GM06990 (cell line): ENCODE measurements around the gene CEP152.

Experiments used
- DNase-seq: peaks from one replicate; pipeline ENCODE4 v3.0.0-alpha.2; 2011; ENCODE audit not compliant: insufficient read length; ENCODE audit errors: extremely low read depth
- H3K27me3 ChIP-seq: replicated peaks from 2 replicates; pipeline ENCODE4 v1.6.0; 2011; ENCODE audit warnings: low read length; ENCODE audit not compliant: control insufficient read depth, insufficient read depth
- H3K36me3 ChIP-seq: 2 replicates; pipeline ENCODE4 v1.5.1; 2011; ENCODE audit warnings: low read length; ENCODE audit not compliant: control insufficient read depth, insufficient read depth
- H3K4me3 ChIP-seq: replicated peaks from 2 replicates; pipeline ENCODE4 v1.5.1; 2011; ENCODE audit warnings: low read depth, mild to moderate bottlenecking, control low read depth, low read length
- CTCF ChIP-seq: IDR thresholded peaks from 2 replicates; pipeline ENCODE4 v1.5.1; 2011; ENCODE audit warnings: low read length, control low read depth, mild to moderate bottlenecking, inconsistent platforms; ENCODE audit not compliant: insufficient read depth, poor library complexity, severe bottlenecking

Gene CEP152

GRCh38 chr15:48775546-48775945 lies 35.3 kb downstream of the CEP152 start:
- Histone ChIP-seq H3K27me3 (no peaks in the 10 kb centered on the region), H3K36me3 (no peaks in the 10 kb centered on the region), H3K4me3 (no peak overlapping the region)
- no peak for DNase-seq
- no peak for TF ChIP-seq CTCF

DNA sequence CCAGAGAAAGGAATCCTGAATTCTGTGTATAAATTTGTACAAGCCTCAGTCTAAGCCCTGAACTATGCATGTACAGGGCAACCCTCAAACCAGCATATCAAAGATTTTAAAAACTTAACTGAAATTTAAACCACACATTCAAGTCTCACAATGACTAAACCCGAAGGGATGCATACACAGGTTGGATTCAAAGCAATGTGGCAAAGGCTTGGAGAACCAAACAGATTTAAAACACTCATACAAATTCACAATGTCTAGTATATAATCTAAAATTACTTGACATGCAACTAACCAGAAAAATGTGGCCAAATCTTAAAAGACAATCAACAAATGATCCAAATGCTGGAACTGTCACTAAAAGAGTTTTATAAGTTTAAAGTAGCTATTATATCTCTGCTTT lies 36.4 kb downstream of the CEP152 start:
- Histone ChIP-seq H3K4me3 (no peak overlapping the region), H3K36me3 (no peaks in the 10 kb centered on the region), H3K27me3 (no peaks in the 10 kb centered on the region)
- DNase-seq, result no peak
- no peak for TF ChIP-seq CTCF

DNA sequence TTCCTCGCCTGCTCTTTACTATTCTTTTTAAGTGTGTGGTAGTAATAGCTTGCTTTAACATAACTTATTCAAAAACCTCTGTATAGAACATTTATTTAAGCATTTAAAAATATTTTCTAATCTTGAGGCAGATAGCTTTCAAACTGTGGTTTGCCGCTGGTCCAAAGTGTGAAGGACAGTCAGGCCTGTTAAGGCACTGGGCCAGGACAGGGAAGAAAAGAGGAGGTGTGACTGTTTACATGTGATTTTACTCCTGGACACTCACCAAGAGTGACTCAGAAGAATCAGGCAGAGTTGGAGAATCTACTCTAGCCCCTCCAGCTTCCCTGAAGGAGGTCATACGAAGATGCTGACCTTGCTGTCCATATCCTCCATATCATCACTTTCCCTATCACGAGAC lies 44.7 kb downstream of the CEP152 start:
- Histone ChIP-seq H3K27me3 (no peaks in the 10 kb centered on the region), H3K36me3 (peaks cover 2% of the 10 kb centered on the region; the same call in 1 of the 2 replicates), H3K4me3 (no peak overlapping the region)
- no peak for TF ChIP-seq CTCF
- DNase-seq, result no peak

- Histone ChIP-seq H3K27me3 (no peaks in the 10 kb centered on the region), H3K4me3 (no peak overlapping the region), H3K36me3 (peaks cover 2% of the 10 kb centered on the region)
- TF ChIP-seq CTCF, result no peak
- no peak for DNase-seq
Measured at GRCh38 chr15:48765022-48765421, 45.8 kb downstream of the CEP152 start.

DNA sequence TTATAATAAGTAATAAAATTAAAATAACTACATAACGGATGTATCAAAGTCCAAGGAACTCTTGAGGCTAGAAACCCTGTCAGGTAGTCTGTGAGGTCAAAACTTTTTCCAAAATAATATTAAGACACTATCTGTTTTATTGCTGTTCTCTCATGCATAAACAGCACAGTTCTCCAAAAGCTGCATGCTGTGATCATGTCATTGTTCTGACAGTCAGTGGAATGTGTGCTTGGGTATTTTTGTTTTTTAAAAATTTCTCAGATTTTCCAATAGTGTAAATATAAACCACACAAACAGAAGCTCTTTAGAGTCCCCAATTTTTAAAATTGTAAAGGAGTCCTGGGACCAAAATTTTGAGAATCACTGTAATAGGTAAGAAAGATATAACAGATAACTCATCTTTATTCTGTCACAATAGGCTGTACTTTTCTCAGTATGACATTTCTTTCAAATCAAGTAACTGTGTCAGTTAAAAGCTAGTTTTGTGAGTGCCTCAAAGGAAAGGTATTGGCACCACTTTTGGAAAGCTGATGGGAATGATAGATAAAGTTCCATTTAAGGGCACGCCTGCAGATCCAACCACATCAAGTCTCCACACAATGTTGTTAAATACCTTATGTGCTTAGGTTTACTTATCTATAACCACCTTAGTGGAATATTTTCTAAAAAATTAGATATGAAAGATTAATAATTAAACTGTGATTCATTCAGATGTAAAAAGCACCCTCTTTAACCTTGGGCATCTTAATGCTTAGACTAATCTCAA lies 49.3 kb downstream of the CEP152 start:
- H3K36me3 ChIP-seq, result peaks cover 4% of the 10 kb centered on the region

More for the DNA sequence above, 49.3 kb downstream of the CEP152 start:
- DNase-seq, result no peak
- Histone ChIP-seq H3K27me3 (no peaks in the 10 kb centered on the region), H3K4me3 (no peak overlapping the region)
- TF ChIP-seq CTCF, result no peak
